HuH-7.5 (cell line): Measurements from ENCODE around the gene DOK6.
"Not testable (repeated sequence)": the region's sequence is repeated elsewhere in the genome, so short reads cannot be mapped to it uniquely, and the experiment has no call there.

Source experiments
- DNase-seq: peaks from one replicate; pipeline ENCODE4 v3.0.0; 2011; ENCODE audit warnings: low spot score

The DOK6 gene

DNA sequence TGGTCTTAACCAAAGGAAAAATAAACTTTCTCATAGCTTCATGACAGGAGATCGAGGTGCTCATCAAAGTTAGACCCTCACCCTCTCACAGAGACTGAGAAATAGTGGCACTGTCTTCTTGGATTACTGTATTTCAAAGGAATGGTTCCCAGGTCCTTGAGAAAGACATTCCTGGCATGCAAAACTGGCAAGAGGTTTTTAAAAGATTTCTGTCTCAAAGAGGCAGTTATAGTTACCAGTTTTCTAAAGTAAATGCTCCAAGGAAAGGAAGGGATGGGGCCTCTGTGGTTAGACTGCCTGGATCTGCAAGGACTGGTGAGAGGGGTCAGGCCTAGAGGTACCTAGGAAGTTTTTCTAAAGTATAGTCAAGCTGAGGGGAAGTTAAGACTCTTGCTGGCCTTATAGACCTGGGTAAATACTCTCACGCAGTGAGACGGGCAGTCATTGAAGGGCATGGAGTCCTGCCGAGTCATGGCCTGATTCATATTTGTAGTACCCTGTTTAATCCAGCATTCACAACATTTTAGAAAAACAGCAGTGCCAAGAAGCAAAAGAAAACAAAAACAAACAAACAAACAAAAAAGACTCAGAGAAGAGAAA is 226.1 kb downstream of the DOK6 start:
- no peak for DNase-seq

- no peak for DNase-seq
Measured at GRCh38 chr18:69628774-69629359, 228.2 kb downstream of the DOK6 start.

GRCh38 chr18:69631281-69631680 is 230.6 kb downstream of the DOK6 start:
- no peak for DNase-seq

GRCh38 chr18:69635482-69635881 is 234.8 kb downstream of the DOK6 start:
- no peak for DNase-seq

DNA sequence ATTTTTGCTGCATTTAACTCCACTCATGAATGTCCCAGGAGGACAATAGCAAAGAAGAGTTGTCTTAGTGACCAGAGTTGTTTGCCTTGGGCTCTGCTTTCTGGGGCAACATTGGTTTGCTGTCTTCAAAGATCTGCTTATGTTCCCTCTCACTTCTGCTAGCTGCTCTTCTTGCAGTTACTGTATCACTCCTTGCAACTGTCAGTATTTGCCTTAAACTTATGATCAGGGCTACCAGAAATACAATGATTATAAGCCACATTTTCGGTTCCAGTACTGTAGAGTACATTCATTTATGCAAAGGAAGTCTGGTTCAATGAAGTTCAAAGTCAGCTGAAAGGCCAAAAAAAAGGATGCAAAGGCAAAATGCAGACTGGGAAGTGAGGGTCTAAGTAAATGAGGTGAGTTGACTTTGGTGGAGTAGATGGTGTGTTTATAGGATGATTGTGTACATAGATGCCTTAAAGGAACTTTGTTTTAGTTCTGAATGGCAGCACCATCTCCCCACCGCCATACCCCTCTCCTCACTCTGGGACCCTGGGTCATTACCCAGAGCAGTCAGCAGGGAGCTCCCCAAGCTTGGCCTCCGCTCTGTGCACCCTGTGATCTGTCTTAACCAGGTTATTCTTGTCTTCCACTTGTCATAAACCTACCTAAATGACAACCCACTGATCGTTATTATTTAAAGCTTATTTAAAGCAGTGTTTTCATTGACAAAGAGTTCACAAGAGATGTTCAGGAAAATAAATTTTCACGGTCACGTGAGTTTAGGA is 236.0 kb downstream of the DOK6 start:
- no peak for DNase-seq

GRCh38 chr18:69638056-69638455 is 237.4 kb downstream of the DOK6 start:
- no peak for DNase-seq

GRCh38 chr18:69647702-69648101 is 247.0 kb downstream of the DOK6 start:
- DNase-seq = no peak

DNA sequence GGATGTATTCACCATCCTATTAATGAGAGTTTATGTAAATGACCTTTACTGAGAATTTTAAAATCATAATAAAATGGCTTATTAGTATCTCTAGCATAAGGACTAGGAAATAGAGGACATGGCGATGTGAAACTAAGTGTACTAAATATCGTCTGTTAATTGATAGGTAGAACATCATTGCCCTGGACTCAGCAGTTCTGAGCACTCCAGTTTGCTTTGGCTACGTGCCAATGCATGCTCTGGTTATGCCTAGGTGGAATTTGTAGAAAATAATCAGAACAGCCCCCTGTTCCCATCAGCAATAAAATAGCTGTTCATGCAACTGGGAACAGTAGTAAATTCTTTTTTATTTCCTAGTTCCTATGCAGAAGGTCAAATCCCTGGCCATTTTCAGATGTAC is 247.8 kb downstream of the DOK6 start:
- no peak for DNase-seq

GRCh38 chr18:69649684-69650083 is 249.0 kb downstream of the DOK6 start:
- DNase-seq = no peak

- DNase-seq = no peak
Measured at GRCh38 chr18:69651243-69651642, 250.6 kb downstream of the DOK6 start.

- DNase-seq = no peak
Measured at GRCh38 chr18:69655816-69656215, 255.1 kb downstream of the DOK6 start.

GRCh38 chr18:69658103-69658502 is 257.4 kb downstream of the DOK6 start:
- DNase-seq = no peak

DNA sequence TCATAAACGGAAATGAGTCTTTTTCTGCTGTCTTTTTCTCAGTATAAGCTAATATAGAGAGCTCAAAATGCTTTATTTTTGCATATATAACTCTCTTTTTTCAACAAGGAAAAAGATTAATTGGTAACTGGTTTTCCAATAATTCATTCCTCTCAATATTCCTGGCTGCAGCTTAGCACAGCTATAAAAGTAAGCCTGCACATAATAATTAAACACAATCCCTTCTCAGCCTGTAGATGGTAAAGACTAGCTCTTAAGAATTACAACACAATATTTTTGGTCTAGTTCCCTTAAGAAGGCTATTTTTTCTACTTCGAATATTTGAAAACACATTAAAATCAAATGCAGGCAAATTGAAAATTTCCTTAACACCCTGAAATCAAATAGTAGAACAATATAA is 258.0 kb downstream of the DOK6 start:
- DNase-seq = no peak

GRCh38 chr18:69659142-69659651 is 258.5 kb downstream of the DOK6 start:
- no peak for DNase-seq

DNA sequence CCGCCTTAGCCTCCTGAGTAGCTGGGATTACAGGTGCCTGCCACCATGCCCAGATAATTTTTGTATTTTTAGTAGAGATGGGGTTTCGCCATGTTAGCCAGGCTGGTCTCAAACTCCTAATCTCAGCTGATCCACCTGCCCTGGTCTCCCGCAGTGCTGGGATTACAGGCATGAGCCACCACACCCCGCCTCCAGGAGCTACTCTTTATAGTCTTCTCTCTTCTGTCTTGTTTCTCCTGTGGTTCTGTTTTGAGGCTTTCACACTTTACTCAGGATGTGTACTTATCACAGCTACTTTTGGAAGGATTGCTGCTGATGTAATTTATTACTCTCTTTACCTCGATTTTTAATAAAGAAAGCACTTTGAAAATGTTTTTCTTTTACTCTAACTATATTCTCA is 261.4 kb downstream of the DOK6 start:
- not testable (repeated sequence) for DNase-seq

- no peak for DNase-seq
Measured at GRCh38 chr18:69664399-69664798, 263.7 kb downstream of the DOK6 start.

GRCh38 chr18:69674292-69674877 is 273.7 kb downstream of the DOK6 start:
- no peak for DNase-seq

DNA sequence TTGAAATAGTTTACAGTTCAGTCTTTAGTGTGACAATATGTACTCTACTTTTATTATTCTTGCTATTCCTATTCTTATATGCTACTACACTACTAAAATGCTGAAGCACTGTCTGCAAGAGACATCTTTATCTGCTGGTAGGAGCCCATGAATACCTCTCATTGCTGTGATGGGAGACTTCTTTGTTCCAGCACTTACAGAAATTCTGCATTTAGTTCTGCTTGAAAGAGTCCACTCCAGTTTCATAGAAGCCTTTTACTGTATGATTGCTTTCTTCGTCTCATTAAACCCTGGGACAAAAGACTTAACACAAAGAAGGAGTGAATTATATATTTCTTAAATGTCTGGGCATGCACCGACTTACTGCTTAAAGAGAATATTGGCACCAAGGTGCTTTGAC is 274.3 kb downstream of the DOK6 start:
- DNase-seq = no peak

DNA sequence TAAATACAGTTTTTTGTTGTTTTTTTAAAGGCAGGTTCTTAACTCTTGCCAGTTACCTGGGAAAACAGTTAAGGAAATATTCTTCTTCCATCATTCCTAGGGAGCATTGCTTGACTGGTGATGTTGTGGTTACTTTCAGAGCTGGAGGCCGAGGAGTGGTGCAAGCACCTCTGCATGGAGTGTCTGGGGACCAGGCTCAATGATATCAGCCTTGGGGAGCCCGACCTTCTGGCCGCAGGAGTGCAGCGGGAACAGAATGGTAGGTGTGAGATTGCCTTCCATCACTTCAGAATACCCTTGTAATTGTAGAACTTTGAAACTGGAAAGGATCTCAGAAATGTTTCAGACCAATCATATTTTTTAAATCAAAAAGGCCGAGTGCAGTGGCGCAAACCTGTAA is 276.9 kb downstream of the DOK6 start:
- no peak for DNase-seq

DNA sequence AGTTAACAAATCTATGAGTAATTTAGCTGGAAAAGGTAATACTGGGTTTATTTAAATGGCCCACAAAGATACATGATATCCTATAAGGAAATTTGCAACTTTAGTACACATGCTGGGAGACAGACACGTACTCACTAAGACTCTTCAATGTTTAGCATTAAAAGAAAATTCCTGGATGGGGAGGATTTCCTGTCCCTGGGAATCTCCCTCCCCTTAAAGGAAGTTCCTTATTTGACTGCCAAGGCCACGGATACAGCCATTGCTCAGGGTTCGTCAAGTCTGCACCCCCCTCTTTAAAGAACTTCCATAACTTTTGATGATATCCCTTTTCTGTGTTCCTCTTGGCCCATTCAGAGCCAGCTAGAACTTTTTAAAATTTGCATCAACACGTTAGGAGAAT is 279.4 kb downstream of the DOK6 start:
- no peak for DNase-seq

- no peak for DNase-seq
Measured at GRCh38 chr18:69683176-69683575, 282.5 kb downstream of the DOK6 start.

GRCh38 chr18:69684789-69685188 is 284.1 kb downstream of the DOK6 start:
- no peak for DNase-seq

DNA sequence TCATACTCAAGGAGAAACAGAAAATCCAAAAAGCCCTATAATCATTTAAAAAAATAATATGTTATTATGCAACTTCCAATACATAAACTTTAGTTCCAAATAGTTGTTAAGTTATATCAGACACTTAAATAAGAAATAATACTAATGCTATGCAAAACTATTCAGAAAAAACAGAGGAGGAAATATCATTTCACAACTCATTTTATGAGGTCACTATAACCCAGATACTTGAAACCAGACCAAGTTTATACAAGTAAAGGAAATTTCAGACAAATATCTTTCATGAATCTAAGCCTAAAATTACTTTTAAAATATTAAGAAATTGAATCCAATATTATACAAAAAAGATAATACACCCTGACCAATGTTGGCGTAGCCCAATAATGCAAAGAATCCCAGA is 286.2 kb downstream of the DOK6 start:
- DNase-seq = no peak
